NCI-H146 treated with DMSO at 0.1 percent for 48 hours (cell line): ENCODE measurements around the gene KLHL29.

Experiments used
- DNase-seq: peaks from one replicate; lab custom pipeline; 2025; ENCODE audit not compliant: unreplicated experiment; lab: John Stamatoyannopoulos, UW

Gene KLHL29

GRCh38 chr2:23446916-23447315, 61.9 kb downstream of the KLHL29 start:
- no peak for DNase-seq

- DNase-seq, result no peak
Measured at GRCh38 chr2:23447405-23447804, 62.4 kb downstream of the KLHL29 start.

GRCh38 chr2:23448906-23449305, 63.9 kb downstream of the KLHL29 start:
- no peak for DNase-seq

GRCh38 chr2:23449413-23449812, 64.4 kb downstream of the KLHL29 start:
- no peak for DNase-seq

- no peak for DNase-seq
Measured at GRCh38 chr2:23449831-23450331, 64.9 kb downstream of the KLHL29 start.

GRCh38 chr2:23452372-23452771, 67.4 kb downstream of the KLHL29 start:
- no peak for DNase-seq

- no peak for DNase-seq
Measured at GRCh38 chr2:23452853-23453420, 68.0 kb downstream of the KLHL29 start.

- DNase-seq, result no peak
Measured at GRCh38 chr2:23453432-23453831, 68.5 kb downstream of the KLHL29 start.

- DNase-seq, result no peak
Measured at GRCh38 chr2:23453836-23454460, 69.0 kb downstream of the KLHL29 start.

GRCh38 chr2:23454501-23455120, 69.6 kb downstream of the KLHL29 start:
- no peak for DNase-seq

GRCh38 chr2:23456396-23456795, 71.4 kb downstream of the KLHL29 start:
- no peak for DNase-seq

- no peak for DNase-seq
Measured at GRCh38 chr2:23456881-23457760, 72.1 kb downstream of the KLHL29 start.

- DNase-seq, result no peak
Measured at GRCh38 chr2:23457990-23458682, 73.2 kb downstream of the KLHL29 start.

GRCh38 chr2:23459032-23459431, 74.1 kb downstream of the KLHL29 start:
- DNase-seq, result no peak

- DNase-seq, result no peak
Measured at GRCh38 chr2:23460228-23460627, 75.2 kb downstream of the KLHL29 start.

GRCh38 chr2:23460993-23461392, 76.0 kb downstream of the KLHL29 start:
- no peak for DNase-seq

GRCh38 chr2:23464156-23464555, 79.2 kb downstream of the KLHL29 start:
- no peak for DNase-seq

GRCh38 chr2:23464905-23465537, 80.0 kb downstream of the KLHL29 start:
- no peak for DNase-seq

- no peak for DNase-seq
Measured at GRCh38 chr2:23465936-23466335, 81.0 kb downstream of the KLHL29 start.

- no peak for DNase-seq
Measured at GRCh38 chr2:23467618-23468017, 82.6 kb downstream of the KLHL29 start.
